ENCODE results near the gene ARPC3.
"Not testable (repeated sequence)": the region's sequence is repeated elsewhere in the genome, so short reads cannot be mapped to it uniquely, and the experiment has no call there.

ARPC3 gene

GRCh38 chr12:110410086-110410485 is 40.1 kb downstream of the ARPC3 start:
- not testable (repeated sequence) for FAIRE-seq

- FAIRE-seq: not testable (repeated sequence)
Measured at GRCh38 chr12:110405126-110405662, 44.9 kb downstream of the ARPC3 start.

DNA sequence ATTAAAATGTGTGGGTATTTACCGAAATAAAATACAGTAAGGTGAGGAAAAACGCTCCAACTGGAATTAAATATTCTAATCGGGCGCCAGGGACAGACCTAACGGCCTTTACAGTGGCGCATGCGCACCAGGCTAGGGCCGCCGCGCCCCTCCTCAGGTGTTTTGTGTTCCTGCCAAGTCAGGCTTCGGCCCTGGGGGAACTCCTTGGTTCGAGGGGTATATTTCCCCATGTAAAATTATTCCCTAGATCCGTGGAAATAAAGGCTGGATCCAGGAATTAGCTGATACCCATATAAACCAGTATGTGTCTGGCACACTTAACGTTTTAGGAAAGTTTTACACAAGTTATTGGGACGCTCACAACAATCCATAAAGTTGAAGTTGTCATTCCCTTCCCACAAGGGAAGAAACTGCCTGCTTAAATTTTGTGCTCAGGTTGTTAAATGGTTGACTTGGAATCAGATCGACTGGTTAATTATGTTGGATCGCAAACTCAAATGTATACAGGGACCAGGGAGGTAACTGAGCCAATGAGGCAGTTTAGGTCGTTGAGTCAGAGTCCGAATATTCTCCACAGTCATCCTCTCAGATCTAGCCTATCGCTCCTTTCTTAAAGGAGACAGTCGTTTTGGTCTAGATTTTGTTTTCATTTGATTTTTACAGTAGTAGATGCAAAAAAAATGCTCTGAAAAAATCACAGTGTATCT is 46.0 kb downstream of the ARPC3 start:
- FAIRE-seq: no peak

GRCh38 chr12:110403146-110403975 is 46.8 kb downstream of the ARPC3 start, which contains the start of gene ANAPC7:
Gene ANAPC7, minus strand, starts transcription at chr12:110403708. Its CDS starts 81 bp downstream, at chr12:110403627.
- no peak for FAIRE-seq

Data from colon (tissue), 2 donors.